Parathyroid adenoma (tissue), 2 donors: ENCODE data around the gene ERVK3-1.
"Not testable (repeated sequence)": the region's sequence is repeated elsewhere in the genome, so short reads cannot be mapped to it uniquely, and the experiment has no call there.

Experiments
- H2AFZ ChIP-seq: fragments of 300-600 bp; sonication (generic); one replicate; pipeline ENCODE4 v1.7.0; 2017; ENCODE audit warnings: antibody characterized with exemption, mild to moderate bottlenecking
- H3K27ac ChIP-seq: fragments of 300-600 bp; sonication (generic); one replicate; pipeline ENCODE4 v1.7.0; 2017
- H3K27me3 ChIP-seq: fragments of 300-600 bp; sonication (generic); one replicate; pipeline ENCODE4 v1.7.0; 2017; ENCODE audit warnings: low read length; ENCODE audit not compliant: control insufficient read depth, insufficient read depth
- H3K36me3 ChIP-seq: fragments of 300-600 bp; sonication (generic); one replicate; pipeline ENCODE4 v1.7.0; 2017; ENCODE audit warnings: low read length; ENCODE audit not compliant: control insufficient read depth, insufficient read depth
- H3K4me1 ChIP-seq: fragments of 300-600 bp; sonication (generic); one replicate; pipeline ENCODE4 v1.7.0; 2017; ENCODE audit warnings: control low read depth
- H3K4me2 ChIP-seq: fragments of 300-600 bp; sonication (generic); one replicate; pipeline ENCODE4 v1.7.0; 2017; ENCODE audit warnings: low read length
- H3K4me3 ChIP-seq: fragments of 300-600 bp; sonication (generic); one replicate; pipeline ENCODE4 v1.7.0; 2017; ENCODE audit warnings: low read depth, low read length
- H3K79me2 ChIP-seq: fragments of 300-600 bp; sonication (generic); one replicate; pipeline ENCODE4 v1.7.0; 2017; ENCODE audit warnings: control low read depth
- H3K9ac ChIP-seq: fragments of 300-600 bp; sonication (generic); one replicate; pipeline ENCODE4 v1.7.0; 2017; ENCODE audit warnings: mild to moderate bottlenecking
- H3K9me3 ChIP-seq: fragments of 300-600 bp; sonication (generic); one replicate; pipeline ENCODE4 v1.7.0; 2017; ENCODE audit warnings: low read length; ENCODE audit not compliant: control insufficient read depth
- CTCF ChIP-seq: fragments of 300-600 bp; sonication (generic); IDR thresholded peaks from one replicate; pipeline ENCODE4 v1.7.0; 2017; ENCODE audit warnings: antibody characterized with exemption, mild to moderate bottlenecking
- donor health status: primary hyperparathyroidism.

ERVK3-1 gene

GRCh38 chr19:58304255-58304654, 922 bp upstream of the ERVK3-1 start:
- Histone ChIP-seq H3K27ac (peak overlapping the region; percentile 71), H3K36me3 (no peaks in the 10 kb centered on the region), H3K9ac (no peak overlapping the region), H3K4me1 (peaks cover 5% of the 10 kb centered on the region), H2AFZ (peak overlapping the region; percentile 84), H3K4me2 (no peak overlapping the region), H3K9me3 (no peaks in the 10 kb centered on the region), H3K79me2 (peaks cover 31% of the 10 kb centered on the region), H3K27me3 (no peaks in the 10 kb centered on the region), H3K4me3 (no peak overlapping the region)
- TF ChIP-seq CTCF, result no peak

GRCh38 chr19:58304748-58305064, 471 bp upstream of the ERVK3-1 start:
- H3K27me3 ChIP-seq, result no peaks in the 10 kb centered on the region
- TF ChIP-seq CTCF, result no peak
- H3K4me3 ChIP-seq, result peak overlapping the region; percentile 95
- no peaks in the 10 kb centered on the region for H3K36me3 ChIP-seq
- no peaks in the 10 kb centered on the region for H3K9me3 ChIP-seq
- peaks cover 31% of the 10 kb centered on the region for H3K79me2 ChIP-seq
- peak overlapping the region; percentile 84 for H2AFZ ChIP-seq
- H3K9ac ChIP-seq, result no peak overlapping the region
- H3K27ac ChIP-seq, result peak overlapping the region; percentile 71
- H3K4me1 ChIP-seq, result peaks cover 5% of the 10 kb centered on the region
- peak overlapping the region; percentile 69 for H3K4me2 ChIP-seq

- H3K36me3 ChIP-seq, result no peaks in the 10 kb centered on the region
These were observed 751 bp downstream of the ERVK3-1 start for GRCh38 chr19:58305932-58306323.

GRCh38 chr19:58307736-58308135, 2.6 kb downstream of the ERVK3-1 start:
- Histone ChIP-seq H3K79me2 (peaks cover 36% of the 10 kb centered on the region), H3K9ac (no peak overlapping the region), H3K27ac (no peak overlapping the region), H3K4me3 (no peak overlapping the region), H3K27me3 (no peaks in the 10 kb centered on the region), H3K36me3 (no peaks in the 10 kb centered on the region), H2AFZ (no peak overlapping the region), H3K9me3 (no peaks in the 10 kb centered on the region), H3K4me2 (no peak overlapping the region), H3K4me1 (peaks cover 5% of the 10 kb centered on the region)
- TF ChIP-seq CTCF, result no peak

More at GRCh38 chr19:58305932-58306323, 751 bp downstream of the ERVK3-1 start:
- H2AFZ ChIP-seq, result peak overlapping the region; percentile 63
- H3K9ac ChIP-seq, result peak overlapping the region; percentile 40
- peak overlapping the region; percentile 69 for H3K4me2 ChIP-seq
- peak overlapping the region; percentile 71 for H3K27ac ChIP-seq
- peak overlapping the region; percentile 95 for H3K4me3 ChIP-seq
- H3K79me2 ChIP-seq, result peaks cover 34% of the 10 kb centered on the region
- TF ChIP-seq CTCF, result no peak
- no peaks in the 10 kb centered on the region for H3K9me3 ChIP-seq
- H3K27me3 ChIP-seq, result no peaks in the 10 kb centered on the region
- H3K4me1 ChIP-seq, result peaks cover 5% of the 10 kb centered on the region

GRCh38 chr19:58310685-58311084, 5.5 kb downstream of the ERVK3-1 start:
- H3K79me2 ChIP-seq, result peaks cover 31% of the 10 kb centered on the region
- H3K36me3 ChIP-seq, H3K4me2 ChIP-seq, H3K9me3 ChIP-seq, H3K4me1 ChIP-seq, H3K27me3 ChIP-seq, H3K9ac ChIP-seq, H2AFZ ChIP-seq, H3K4me3 ChIP-seq, H3K27ac ChIP-seq: not testable (repeated sequence)
- peak; percentile 69 for TF ChIP-seq CTCF
